ENCODE measurements around the gene RHOBTB1. TPM values are rescaled to one million over a fixed set of nuclear protein-coding genes. Genes with fewer than 3 reads are reported as not detected.
A peak's percentile ranks its signal among the peaks of the same experiment; 100 is the strongest.

RHOBTB1 gene

GRCh38 chr10:60821656-60822055 lies 122.3 kb downstream of the RHOBTB1 start:
- WGBS (ENCODE audit: extremely low coverage, insufficient coverage, low lambda C conversion rate) = no CpG with 5 or more reads among the region's 2 CpGs
- H3K79me1 ChIP-seq (ENCODE audit: low read length) = no peaks in the 10 kb centered on the region
- no peak overlapping the region for H3K4me3 ChIP-seq (ENCODE audit: low read length)
- H2AK5ac ChIP-seq (ENCODE audit: low read length) = no peak overlapping the region
- no peak overlapping the region for H3K18ac ChIP-seq (ENCODE audit: low read length)
- H3K79me2 ChIP-seq (ENCODE audit: control insufficient read depth, insufficient read depth, low read length) = no peaks in the 10 kb centered on the region
- no peak overlapping the region for H3K4me2 ChIP-seq (ENCODE audit: low read length)
- H3K9ac ChIP-seq (ENCODE audit: low read length) = no peak overlapping the region
- no peak overlapping the region for H2BK5ac ChIP-seq (ENCODE audit: low read length)
- H3K27ac ChIP-seq (ENCODE audit: low read depth, low read length) = no peak overlapping the region
- H2BK15ac ChIP-seq (replicated peaks; ENCODE audit: low read depth) = no peak overlapping the region
- no peak overlapping the region for H3K23ac ChIP-seq (ENCODE audit: low read length)
- H4K5ac ChIP-seq (ENCODE audit: low read length) = no peak overlapping the region
- H2BK120ac ChIP-seq (ENCODE audit: low read depth, low read length) = no peak overlapping the region
- DNase-seq = no peak
- H3K4ac ChIP-seq (ENCODE audit: low read depth, low read length) = no peak overlapping the region
- no peaks in the 10 kb centered on the region for H3K36me3 ChIP-seq (ENCODE audit: control insufficient read depth, insufficient read depth, low read length)
- no peak overlapping the region for H3K56ac ChIP-seq (ENCODE audit: low read length)
- no peak overlapping the region for H4K8ac ChIP-seq (ENCODE audit: low read depth, low read length)
- H3K4me1 ChIP-seq (ENCODE audit: control insufficient read depth, low read depth, low read length) = peaks cover 3% of the 10 kb centered on the region
- H3K27me3 ChIP-seq (ENCODE audit: insufficient read depth, low read length, poor library complexity) = no peaks in the 10 kb centered on the region

GRCh38 chr10:60820093-60820754 lies 123.8 kb downstream of the RHOBTB1 start:
- Histone ChIP-seq H3K18ac (ENCODE audit: low read length) (no peak overlapping the region), H3K27me3 (ENCODE audit: insufficient read depth, low read length, poor library complexity) (no peaks in the 10 kb centered on the region), H2BK120ac (ENCODE audit: low read depth, low read length) (no peak overlapping the region), H3K4ac (ENCODE audit: low read depth, low read length) (no peak overlapping the region), H3K56ac (ENCODE audit: low read length) (no peak overlapping the region), H3K4me2 (ENCODE audit: low read length) (no peak overlapping the region), H3K27ac (ENCODE audit: low read depth, low read length) (no peak overlapping the region), H2BK15ac (replicated peaks; ENCODE audit: low read depth) (no peak overlapping the region), H3K23ac (ENCODE audit: low read length) (no peak overlapping the region), H4K8ac (ENCODE audit: low read depth, low read length) (no peak overlapping the region), H3K36me3 (ENCODE audit: control insufficient read depth, insufficient read depth, low read length) (no peaks in the 10 kb centered on the region), H3K4me3 (ENCODE audit: low read length) (no peak overlapping the region), H2AK5ac (ENCODE audit: low read length) (no peak overlapping the region), H4K5ac (ENCODE audit: low read length) (no peak overlapping the region), H3K79me2 (ENCODE audit: control insufficient read depth, insufficient read depth, low read length) (no peaks in the 10 kb centered on the region), H3K9ac (ENCODE audit: low read length) (no peak overlapping the region), H3K4me1 (ENCODE audit: control insufficient read depth, low read depth, low read length) (peaks cover 3% of the 10 kb centered on the region), H2BK5ac (ENCODE audit: low read length) (no peak overlapping the region), H3K79me1 (ENCODE audit: low read length) (no peaks in the 10 kb centered on the region)
- no CpG with 5 or more reads among the region's 6 CpGs for WGBS (ENCODE audit: extremely low coverage, insufficient coverage, low lambda C conversion rate)
- DNase-seq = peak; percentile 64

Small RNA genes within 50 kb of the gene (small RNA-seq; reads per million reads assigned to genes)
- not detected for gene RNU2-72P (ENCODE audit: insufficient read depth)

All from mesendoderm (in vitro differentiated cells).